Activated naive CD4-positive, alpha-beta T cell treated with Interleukin-2 at 50 U/mL for 16 hours (primary cell): ENCODE data around the gene MOK.

Experiments
- DNase-seq: peaks from one replicate; pipeline ENCODE4 v3.0.0-alpha.2; 2020

The MOK gene

DNA sequence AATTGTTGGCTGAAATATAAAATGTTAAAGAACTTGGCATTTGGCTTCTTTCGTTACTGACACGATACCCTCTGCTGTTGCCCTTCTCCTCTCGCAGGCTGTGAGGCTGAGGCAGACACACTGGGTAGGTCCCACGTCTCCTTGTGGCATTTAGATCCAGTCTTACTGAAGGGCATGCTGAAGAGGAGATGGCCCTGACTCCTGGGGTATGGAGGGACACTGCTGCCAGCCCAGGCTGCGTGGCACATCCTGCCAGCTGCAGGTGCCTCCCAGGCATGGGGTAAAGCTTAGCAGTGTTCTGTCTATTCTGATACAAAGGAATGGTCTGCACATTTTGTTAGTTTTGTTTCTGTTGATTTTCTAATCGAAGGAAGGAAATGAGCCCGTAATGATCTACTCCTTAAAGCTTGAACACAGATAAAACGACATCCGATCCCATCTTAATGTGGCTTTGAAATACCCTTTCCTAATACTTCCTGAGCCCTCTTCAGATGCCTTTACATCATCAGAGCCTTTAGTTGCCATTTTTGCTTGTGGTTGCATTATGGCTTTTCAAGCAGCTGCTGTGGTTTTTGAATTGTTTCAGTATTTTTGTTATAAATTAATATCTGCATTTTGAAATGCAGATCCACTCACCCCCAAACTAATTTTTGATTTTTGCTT is 104.1 kb downstream of the MOK start:
- no peak for DNase-seq

DNA sequence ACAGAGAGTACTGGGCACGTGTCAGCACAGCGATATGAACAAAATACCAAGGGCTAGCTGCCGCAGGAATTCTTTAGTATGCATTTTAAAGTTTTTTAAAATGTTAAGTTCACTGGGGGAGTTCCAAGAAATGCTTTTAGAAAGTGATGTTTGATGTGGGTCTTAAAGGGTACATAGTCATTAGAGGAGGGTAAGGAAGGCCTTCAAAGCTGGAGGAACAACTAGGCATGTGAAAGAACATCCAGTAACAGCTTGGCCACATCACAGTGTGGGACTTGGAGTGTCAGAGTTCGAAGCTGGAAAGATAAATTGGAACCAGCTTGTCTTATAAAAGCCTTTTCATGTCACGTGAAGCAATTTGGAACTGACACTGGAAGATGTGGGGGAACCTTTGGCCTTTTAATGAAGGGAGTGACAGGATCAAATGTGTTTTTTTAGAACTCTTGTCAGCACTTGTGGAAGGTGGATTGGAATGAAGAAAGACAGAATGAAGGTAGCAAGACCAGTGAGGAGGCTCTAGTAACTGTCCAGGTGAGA is 107.6 kb downstream of the MOK start:
- no peak for DNase-seq

DNA sequence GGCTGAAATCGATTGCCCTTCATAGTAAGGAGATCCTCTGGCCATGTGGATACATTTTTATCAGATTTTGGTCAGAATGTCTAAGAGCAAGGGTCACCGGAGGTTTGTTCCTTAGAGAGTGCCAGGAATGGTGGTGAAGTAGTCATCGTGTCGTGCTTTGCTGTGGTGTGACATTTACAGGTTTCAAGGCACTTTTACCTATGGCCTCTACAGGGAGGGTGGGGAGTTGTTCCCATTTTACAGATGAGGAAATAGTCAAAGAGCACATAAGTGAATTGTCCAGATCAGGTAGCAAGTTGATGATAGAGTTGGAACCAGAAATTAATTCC is 108.1 kb downstream of the MOK start:
- DNase-seq, result no peak

DNA sequence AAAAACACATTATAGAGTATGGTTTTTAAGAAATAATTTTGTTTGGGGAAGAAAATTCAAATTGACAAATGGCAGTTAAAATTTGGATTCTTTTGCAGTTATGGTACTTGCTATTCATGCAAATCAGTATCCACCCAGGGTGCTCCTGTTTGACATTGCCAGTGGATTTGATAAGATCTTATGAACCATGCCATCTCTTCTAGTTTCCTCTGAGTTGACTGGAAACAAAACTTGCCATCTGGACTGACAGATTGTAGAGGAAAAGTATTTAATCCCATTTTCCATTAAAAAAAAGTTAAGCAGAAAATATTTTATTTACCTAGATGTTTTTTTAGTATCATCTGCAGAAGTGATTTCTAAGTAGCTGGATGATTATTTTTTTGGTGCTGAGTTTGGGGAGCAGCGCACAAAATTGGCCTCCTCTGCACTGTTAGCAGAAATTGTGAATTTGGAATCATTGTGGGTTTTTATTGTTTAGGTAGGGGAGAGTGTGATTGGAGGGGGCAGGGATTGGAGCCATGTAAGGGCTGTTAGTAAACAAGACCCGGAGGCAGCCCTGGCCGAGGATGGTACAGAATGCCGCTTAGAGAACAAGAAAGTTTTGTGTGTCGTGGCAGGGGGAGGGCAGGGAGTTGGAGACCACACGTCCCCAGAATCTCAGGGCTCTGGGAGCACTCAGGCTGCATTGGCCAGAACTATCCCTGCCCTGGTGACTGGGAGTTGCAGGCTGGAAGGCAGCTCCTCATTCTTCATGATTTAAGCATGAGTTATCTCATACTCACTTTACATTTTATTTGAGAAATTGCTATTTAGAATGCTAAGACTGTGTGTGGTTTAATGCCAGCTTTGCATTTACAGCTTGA is 108.7 kb downstream of the MOK start:
- no peak for DNase-seq

DNA sequence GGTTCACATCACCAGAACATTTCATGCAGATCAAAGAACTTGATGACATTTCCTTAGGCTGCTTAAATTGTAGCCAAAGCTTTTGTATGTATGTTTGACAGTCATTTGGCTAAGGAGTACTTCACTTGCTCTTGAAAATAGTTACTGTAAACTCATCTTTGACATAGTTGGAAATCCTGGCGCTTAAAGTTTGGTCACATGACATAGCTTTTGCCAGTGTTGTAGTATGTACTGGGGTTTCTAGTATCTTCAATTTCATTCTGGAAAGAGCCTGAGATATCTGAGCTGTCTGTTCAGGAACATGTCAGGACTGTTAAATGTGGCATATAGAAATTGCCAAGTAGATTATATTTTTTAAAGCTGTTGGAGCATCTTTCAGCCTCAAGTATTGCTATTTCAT is 109.5 kb downstream of the MOK start:
- no peak for DNase-seq

DNA sequence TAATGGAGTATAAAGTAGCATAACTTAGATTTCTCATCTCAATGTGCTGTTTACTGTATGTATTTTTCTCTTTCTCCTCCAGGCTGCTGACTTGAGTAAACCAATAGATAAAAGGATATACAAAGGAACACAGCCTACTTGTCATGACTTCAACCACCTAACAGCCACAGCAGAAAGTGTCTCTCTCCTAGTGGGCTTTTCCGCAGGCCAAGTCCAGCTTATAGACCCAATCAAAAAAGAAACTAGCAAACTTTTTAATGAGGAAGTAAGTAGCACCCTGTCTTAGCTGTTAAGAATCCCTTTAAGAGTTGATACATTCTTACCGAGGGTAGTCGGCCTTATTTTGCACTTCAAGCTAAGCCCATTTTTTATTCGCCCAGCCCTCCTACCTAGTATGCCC is 110.1 kb downstream of the MOK start:
- no peak for DNase-seq

DNA sequence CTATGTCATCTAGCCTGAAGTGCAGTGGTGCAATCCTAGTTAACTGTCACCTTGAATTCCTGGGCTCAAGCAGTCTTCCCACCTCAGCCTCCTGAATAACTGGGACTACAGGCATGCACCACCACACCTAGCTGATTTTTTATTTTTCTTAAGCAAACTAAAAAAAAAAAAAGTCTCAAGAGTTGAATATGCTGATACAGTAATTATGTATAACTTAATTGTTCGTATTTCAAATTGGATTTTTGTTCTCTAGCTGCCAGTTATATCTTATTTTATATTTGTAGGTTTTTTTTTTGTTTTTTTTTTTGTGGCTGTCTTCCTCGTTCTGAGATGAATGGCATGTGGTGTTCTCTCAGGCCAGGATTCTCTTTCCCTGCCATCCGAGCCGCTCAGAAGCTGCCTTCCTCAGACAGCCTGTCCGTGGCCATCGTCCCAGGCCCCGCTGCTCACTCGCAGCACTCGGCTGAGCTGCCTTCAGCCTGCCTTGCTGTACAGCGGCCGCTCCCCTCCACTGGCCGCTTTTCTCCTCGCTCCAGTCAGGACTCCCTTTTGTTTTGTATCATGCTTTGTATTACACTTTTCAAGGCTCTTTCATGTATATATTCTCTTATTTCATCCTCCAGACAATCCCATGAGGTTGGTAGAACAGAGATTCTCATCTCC is 112.0 kb downstream of the MOK start:
- no peak for DNase-seq

DNA sequence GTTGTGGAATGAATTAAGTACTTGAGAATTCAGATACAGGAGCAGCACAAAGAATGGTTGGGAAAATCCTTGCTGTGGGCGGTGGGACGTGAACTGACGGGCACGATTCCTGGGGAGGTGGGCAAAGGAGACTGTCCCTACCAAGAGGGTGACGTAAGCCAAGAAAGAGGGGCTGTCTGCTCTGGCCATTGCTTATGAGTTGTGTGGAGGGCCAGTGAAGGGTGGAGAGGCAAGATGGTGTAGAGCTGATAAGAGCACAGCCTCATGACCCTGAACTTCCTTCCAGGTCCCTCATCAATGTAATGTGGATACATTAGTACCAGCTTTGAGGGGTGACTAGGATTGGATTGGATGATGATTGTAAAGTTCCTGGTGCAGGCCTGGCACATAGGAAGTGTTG is 115.1 kb downstream of the MOK start:
- no peak for DNase-seq

DNA sequence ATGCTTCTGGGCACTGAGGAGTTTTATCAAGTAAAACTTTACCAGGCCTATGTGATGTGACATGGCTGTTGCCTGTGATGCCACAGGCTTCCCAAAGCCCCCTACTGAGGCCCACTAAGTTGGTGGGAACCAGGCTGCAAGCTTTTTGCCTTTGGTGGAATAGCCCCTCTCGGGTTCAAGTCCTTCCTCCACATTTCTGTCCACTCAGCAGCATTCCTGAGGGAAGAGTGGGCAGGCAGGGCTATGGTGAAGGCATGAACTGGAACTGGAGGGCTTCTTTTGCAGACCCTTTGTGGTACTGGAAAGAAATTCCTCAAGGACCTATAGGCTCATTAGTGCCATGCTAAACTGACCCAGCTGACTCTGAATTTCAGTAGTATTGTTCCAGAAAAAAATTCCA is 116.8 kb downstream of the MOK start:
- DNase-seq, result no peak

DNA sequence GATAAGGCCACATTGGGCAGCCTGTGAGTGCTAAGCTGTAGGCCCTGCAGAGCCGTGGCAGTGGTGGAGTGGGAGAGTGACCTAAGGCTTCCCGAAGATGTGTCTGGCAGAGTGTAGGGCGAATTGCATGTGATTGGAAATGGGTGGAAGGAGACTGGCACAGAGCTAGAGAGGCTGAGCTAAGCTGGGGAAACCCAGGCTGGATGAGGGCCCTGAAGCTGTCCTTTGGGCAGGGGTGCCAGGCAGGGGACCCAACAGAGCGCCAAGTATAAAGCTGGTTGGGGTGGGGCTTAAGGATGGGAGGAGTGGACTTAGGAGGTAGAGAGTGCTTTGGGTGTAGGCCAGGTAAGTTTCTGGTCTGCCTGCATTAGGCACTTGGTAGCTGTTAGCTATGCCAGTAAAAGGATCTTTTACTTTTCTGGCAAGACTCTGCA is 117.4 kb downstream of the MOK start:
- DNase-seq, result no peak

DNA sequence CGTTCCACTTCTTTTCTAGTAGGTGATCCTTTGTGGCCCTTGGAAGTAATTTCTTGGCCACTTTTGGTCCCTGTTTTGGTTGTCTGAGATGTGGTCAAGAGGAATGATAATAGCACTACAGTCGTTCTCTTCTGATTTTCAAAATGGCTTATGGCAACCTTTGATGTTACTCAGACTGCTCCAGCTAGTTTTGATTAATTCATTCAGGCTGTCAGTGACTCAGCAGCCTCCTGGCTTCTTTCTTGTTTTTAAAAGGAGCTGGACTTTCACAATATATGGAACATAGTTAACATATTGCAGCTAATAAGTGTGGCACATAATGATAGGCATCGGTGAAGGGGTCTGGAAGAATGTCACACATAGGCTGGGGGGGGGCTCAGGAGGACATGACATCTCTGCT is 117.9 kb downstream of the MOK start:
- DNase-seq, result no peak

DNA sequence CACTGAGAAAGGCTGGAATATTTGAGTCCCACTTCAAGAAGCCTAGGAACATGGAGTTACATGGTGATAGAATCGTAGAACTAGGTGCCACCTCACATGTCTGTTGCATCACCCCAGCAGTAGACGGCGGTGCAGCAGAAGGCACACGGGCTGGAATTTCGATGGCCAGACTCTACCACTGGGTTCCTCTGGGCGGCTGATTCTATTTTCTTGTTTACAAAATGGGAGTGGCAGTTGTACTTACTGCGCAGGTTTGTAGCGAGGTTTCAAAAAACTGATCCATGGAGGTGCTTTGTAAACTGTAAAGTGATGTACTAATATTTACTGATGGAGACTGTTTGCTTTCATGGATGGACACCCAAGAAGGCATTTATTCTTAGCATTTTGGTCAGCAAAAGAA is 119.6 kb downstream of the MOK start:
- DNase-seq, result no peak

DNA sequence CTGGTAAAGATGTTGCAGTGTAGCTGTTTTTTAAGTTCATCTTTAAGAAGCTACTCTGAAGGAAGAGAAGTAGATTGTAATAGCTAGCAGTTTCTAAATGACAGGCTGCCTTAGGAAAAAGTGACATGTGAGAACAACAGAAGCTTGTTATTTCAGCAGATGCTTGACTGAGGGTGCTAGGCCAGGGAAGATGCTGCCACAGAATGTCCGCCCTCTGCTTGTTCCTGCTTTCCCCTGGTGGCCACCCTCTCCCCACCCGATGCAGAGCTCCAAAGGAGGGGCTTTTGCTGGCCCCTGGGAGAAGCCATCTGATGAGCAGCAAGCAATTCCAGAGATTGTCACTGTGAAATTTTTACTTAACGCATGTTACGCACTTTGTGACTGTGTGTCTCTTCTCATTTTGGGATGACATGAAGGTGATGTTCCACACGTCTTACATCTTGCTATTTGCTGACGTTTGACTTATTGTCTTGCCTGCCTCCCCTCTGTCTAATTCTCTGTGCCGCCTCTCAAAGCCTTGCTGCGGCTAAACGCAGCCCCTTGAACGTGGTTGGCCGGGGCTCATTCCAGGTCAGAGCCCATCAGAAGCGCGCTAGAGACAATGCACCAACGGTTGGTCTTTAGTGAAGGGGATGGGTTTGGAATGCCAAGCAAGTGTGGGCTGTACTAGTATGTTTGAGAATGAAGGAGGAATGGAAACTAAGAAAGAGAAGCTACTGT is 120.5 kb downstream of the MOK start:
- DNase-seq, result peak; percentile 10

DNA sequence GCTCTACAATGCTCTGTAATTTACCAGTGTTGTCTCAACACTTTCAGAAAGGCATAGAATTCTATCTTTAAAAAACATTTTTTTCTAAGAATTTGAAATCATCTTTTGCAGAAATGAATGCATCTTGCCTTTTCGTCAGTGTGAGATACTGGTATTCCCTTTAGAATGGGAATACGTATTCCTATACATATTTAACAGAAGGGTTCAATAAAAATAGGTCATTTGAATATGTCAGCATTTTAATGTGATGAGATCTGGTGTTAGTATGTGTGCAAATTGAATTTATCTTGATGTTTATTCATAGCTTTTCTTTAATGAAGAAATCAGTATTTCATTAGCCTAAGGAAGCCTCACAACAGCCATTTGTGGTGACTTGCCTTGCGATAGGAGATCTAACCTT is 121.1 kb downstream of the MOK start:
- no peak for DNase-seq

DNA sequence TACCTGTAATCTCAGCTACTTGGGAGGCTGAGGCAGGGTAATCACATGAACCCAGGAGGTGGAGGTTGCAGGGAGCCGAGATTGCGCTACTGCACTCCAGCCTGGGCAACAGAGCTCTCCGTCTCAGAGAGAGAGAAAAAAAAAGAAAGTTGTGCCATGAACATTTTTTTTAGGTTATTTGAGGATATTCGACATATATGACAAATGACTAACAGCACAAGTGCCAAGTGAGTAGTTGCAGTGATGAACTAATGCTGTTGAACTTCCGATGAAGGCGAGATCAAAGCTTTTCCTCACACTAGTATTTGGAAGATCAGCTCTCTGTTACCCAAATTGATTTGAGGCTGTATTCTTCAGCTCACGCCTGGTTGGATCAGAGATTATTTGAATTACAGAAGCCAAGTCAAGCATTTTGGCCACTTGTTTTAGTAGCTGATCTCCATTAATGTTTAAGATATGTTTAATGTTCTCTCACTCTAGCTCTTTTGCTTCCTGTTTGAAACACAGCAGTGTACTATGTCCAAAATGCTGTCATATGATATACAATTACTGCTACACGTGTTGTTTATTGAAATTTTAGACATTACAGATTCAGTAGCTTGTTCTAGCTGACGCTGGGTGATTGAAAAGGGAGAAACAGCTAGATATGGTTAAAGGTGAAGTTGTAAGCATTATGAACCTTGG is 121.9 kb downstream of the MOK start:
- no peak for DNase-seq

DNA sequence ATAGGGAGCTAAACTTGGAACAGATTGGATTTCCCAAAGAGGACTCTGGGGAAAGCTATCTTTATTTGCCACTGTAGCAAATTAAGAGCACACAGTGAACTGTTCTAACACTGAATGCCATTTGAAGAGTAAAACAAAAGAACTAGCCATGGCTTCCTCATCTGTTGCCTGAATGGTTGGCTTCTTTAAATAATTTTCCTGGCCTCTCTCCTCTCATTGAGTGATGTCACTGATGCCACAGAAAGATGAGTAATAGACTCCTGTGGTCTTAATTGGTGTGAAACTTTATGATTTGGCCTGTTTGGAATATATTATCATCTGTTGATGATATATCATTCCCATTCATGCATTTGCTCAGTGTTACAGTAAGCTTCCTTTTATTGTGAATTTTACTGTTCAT is 122.8 kb downstream of the MOK start:
- no peak for DNase-seq

DNA sequence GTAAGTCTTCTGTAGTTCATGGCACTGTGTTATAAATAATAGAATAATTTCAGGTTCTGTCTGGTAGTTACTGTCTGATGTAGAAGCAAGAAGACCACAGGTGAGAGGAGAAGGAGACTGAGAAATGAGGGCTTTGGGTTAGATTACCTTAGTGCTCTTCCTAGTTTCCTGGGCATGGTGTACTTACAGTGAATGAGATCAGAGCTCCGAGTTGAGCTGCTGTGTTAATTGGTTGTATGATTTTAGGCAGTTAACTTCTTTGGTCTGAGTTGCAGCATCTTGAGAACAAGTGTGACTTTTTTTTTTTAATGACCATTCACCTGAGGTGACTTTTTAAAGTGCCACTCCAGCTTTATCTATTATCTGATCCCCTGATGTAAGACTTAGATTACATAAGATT is 123.8 kb downstream of the MOK start:
- DNase-seq, result no peak

DNA sequence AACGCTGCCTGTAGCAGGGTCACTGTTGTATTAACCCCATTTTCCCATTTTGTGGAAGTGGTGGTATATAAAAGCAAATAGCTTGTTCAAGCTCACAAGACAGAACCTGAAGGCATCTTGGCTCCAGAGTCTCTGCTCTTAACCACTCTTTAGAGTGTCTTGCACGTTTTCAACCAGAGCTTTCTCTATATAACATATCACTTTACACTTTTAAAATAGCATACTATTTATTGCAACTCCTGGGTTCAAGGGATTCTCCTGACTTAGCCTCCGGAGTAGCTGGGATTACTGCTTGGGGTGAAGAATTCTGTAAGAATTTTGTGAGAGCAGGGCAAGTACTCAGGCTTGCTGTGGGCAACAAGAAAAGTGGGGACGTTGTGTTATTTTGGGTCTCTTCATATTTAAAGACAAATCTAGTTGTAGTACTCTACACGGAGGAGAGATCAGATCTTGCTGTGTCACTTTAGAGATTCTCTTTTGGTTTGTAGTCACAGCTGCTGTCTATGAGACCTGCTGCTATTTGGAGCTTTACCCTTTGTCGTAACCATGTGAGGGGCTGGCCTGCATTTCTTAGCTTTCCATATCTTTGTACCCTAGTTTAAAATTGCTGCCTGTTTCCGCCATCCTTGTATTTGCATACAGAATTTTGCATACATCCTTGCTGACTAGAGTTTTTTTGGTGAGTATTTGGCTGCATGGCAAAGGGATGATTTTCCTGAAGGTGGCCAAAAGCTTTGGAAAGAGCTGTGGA is 124.5 kb downstream of the MOK start:
- no peak for DNase-seq
